Head of caudate nucleus (tissue), 42 donors: ENCODE results near the gene SPTBN1.

Source experiments
- DNase-seq, 42 donors: peaks; one replicate each; pipeline versions ENCODE4 v3.0.0 to v3.0.0-alpha.2; 2020 to 2021; ENCODE audit warnings: mixed read lengths in 7 of 42
- intact Hi-C: fragments of 100-400 bp; cut with DNase I; formaldehyde crosslinking; loops from one replicate; pipeline ENCODE4 v1.15.0; 2022

The SPTBN1 gene

GRCh38 chr2:54667726-54668650 is 211.9 kb downstream of the SPTBN1 start:
- no peak for DNase-seq
- intact Hi-C loops: no loop called here

- no peak for DNase-seq
- intact Hi-C loops: no loop called here
These were observed 212.6 kb downstream of the SPTBN1 start for GRCh38 chr2:54668711-54669110.

GRCh38 chr2:54669677-54670484 is 213.8 kb downstream of the SPTBN1 start:
- peak in 10 of 42 donors; percentile 34 to 71 (median 46) for DNase-seq
- intact Hi-C loops: no loop called here

- no peak for DNase-seq
- intact Hi-C loops: no loop called here
These were observed 214.4 kb downstream of the SPTBN1 start for GRCh38 chr2:54670485-54671009.

- no peak for DNase-seq
- intact Hi-C loops: no loop called here
These were observed 214.9 kb downstream of the SPTBN1 start for GRCh38 chr2:54671010-54671409.

GRCh38 chr2:54671875-54672589 is 215.9 kb downstream of the SPTBN1 start:
- intact Hi-C loops: no loop called here
- no peak for DNase-seq

GRCh38 chr2:54672590-54673456 is 216.7 kb downstream of the SPTBN1 start:
- intact Hi-C loops: no loop called here
- DNase-seq: peak in 1 of 42 donors; percentile 26

GRCh38 chr2:54673501-54673998 is 217.4 kb downstream of the SPTBN1 start:
- intact Hi-C loops: no loop called here
- peak in 5 of 42 donors; percentile 23 to 46 (median 27) for DNase-seq

- DNase-seq: no peak
- intact Hi-C loops: no loop called here
These were observed 219.2 kb downstream of the SPTBN1 start for GRCh38 chr2:54675281-54675680.

- intact Hi-C loops: no loop called here
These were observed 219.6 kb downstream of the SPTBN1 start for GRCh38 chr2:54675738-54676137.

GRCh38 chr2:54676656-54677055 is 220.5 kb downstream of the SPTBN1 start:
- intact Hi-C loops: no loop called here
- no peak for DNase-seq

More at GRCh38 chr2:54675738-54676137, 219.6 kb downstream of the SPTBN1 start:
- no peak for DNase-seq

- intact Hi-C loops: no loop called here
- DNase-seq: no peak
These were observed 221.5 kb downstream of the SPTBN1 start for GRCh38 chr2:54677476-54678265.

- DNase-seq: no peak
- intact Hi-C loops: no loop called here
These were observed 222.6 kb downstream of the SPTBN1 start for GRCh38 chr2:54678719-54679118.

GRCh38 chr2:54680397-54681041 is 224.4 kb downstream of the SPTBN1 start:
- intact Hi-C loops: no loop called here
- no peak for DNase-seq

GRCh38 chr2:54681416-54681815 is 225.3 kb downstream of the SPTBN1 start:
- intact Hi-C loops: no loop called here
- DNase-seq: no peak

GRCh38 chr2:54683596-54683995 is 227.5 kb downstream of the SPTBN1 start:
- intact Hi-C loops: no loop called here
- DNase-seq: no peak

GRCh38 chr2:54685263-54685775 is 229.2 kb downstream of the SPTBN1 start:
- intact Hi-C loops: no loop called here
- DNase-seq: no peak
